HG02938 (cell line): ENCODE data around the gene NUP58.
A peak's percentile ranks its signal among the peaks of the same experiment; 100 is the strongest.

Experiments
- ATAC-seq: cut with Tn5 transposase; IDR thresholded peaks from one replicate; pipeline ENCODE4 v1.9.1; 2021; ENCODE audit warnings: mild to moderate bottlenecking, moderate library complexity; ENCODE audit not compliant: unreplicated experiment

The NUP58 gene, protein sequence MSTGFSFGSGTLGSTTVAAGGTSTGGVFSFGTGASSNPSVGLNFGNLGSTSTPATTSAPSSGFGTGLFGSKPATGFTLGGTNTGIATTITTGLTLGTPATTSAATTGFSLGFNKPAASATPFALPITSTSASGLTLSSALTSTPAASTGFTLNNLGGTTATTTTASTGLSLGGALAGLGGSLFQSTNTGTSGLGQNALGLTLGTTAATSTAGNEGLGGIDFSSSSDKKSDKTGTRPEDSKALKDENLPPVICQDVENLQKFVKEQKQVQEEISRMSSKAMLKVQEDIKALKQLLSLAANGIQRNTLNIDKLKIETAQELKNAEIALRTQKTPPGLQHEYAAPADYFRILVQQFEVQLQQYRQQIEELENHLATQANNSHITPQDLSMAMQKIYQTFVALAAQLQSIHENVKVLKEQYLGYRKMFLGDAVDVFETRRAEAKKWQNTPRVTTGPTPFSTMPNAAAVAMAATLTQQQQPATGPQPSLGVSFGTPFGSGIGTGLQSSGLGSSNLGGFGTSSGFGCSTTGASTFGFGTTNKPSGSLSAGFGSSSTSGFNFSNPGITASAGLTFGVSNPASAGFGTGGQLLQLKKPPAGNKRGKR

DNA sequence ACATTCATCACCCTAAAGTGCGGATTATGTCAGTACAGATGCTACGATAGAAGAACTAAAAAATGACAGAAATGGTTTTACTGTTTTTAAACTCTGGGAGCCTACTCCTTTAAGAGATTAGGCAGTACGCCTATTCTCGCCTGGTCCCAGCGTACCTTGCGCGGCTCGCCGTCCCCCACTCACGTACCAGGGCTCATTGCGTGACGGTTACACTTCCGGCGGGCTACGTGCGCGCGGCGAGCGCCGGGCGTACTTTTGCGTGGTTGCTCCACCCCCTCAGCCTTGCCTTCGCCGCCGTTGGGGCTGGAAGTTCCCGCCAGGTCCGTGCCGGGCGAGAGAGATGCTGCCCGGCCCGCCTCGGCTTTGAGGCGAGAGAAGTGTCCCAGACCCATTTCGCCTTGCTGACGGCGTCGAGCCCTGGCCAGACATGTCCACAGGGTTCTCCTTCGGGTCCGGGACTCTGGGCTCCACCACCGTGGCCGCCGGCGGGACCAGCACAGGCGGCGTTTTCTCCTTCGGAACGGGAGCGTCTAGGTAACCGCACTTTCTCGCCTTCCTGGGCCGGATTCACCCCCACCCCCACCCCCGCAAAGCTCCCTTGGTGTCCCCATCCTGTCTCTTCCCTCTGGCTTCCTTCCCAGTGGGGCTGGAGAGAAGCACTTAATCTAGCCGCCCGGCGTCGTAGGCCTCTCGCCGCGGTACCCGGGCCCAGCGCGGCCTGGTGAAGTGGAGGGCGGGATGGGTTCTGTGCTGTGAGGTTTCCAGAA is at the start of gene NUP58:
TSS of gene NUP58 (plus strand) at position 279 of the 767 bp plus-strand sequence. CDS start at position 428, 149 bp downstream.
- ATAC-seq = peak; percentile 96

- no peak for ATAC-seq
Observed at GRCh38 chr13:25252225-25252624, 49.2 kb upstream of the NUP58 start.

DNA sequence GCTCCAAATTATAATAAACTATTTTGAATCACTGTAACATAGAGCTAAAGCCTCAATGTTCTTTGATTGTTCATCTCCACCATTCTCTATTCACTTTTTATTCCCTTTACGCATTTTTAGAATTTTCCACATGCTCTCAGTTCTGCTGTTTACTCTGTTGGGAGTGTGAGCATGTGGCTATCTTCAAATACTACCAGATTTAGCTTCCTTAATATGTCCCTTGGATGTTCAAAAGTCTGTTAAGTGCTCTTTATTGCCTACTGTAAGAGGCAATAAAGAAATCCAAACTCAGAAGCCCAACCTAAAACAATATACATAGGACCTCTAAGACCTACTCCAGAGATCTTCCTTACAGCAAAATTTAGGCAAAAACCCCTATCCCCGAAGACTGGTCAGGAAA is 48.7 kb upstream of the NUP58 start:
- ATAC-seq = no peak

GRCh38 chr13:25253702-25254101 is 47.7 kb upstream of the NUP58 start:
- ATAC-seq = no peak

DNA sequence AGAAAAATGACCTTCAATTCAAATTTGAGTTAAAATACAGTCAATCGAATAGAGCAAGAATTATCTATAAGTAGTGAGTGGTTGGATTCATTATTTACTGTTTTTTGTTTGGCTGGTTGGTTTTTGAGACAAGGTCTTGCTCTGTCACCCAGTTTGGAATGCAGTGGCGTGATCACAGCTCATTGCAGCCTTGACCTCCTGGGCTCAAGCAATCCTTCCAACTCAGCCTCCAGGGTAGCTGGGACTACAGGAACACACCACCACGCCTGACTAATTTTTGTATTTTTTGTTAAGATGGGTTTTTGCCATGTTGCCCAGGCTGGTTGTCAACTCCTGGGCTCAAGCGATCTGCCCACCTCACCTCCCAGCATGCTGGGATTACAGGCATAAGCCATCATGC is 39.2 kb upstream of the NUP58 start:
- ATAC-seq = no peak

DNA sequence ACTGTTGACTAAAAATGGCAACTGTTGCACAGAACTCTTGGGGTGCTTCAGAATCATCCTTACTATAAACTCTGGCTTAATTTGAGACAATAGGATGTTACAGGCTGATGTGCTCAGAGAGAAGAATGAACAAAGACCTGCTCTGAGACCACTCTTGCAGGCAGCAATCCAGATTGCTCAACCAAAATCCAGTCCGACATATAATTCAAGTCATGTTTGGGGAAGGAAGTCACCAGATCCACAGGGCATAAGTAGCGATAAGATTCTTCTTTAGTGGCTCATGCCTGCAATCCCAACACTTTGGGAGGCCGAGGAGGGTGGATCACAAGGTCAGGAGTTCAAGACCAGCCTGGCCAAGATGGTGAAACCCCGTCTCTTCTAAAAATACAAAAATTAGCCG is 34.7 kb upstream of the NUP58 start:
- ATAC-seq = no peak

DNA sequence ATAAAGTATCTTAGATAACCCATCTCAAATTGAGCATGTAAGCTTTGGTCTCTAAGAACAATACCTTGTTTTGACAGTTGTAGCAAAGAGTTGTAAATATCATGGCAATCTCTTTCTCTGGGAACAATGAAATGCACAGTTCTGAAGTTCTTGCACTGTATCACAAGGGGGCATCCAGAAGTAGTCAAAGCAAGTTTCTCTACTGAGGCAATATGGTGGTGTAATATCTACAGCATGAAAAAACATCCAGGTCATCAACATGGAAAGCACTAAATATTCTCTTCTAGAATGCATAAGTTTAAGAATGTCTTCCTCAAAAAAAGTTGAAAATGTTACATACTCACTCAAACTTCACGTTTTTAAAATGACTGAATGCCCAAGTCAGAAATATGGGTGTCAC is 33.7 kb upstream of the NUP58 start:
- ATAC-seq = no peak

DNA sequence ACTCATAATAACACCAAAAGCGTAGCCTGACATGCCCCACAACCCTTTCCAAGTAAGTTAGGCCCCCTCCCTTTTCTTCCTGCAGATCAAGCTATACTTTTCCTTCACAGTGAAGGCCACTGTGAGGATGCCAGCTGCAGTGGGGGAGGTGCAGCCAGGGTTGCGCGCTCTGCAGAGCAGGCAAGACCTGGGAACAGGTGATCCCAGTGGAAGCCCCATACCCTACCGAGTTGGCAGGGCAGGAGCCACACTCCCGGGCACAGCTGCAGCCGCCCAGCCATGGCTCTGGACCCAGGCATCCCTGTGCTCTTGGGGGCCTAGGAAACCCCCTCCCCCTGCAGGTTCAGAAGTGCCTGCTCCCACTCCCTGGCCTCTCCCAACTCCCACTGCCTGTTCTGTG is 32.9 kb upstream of the NUP58 start:
- ATAC-seq = no peak

DNA sequence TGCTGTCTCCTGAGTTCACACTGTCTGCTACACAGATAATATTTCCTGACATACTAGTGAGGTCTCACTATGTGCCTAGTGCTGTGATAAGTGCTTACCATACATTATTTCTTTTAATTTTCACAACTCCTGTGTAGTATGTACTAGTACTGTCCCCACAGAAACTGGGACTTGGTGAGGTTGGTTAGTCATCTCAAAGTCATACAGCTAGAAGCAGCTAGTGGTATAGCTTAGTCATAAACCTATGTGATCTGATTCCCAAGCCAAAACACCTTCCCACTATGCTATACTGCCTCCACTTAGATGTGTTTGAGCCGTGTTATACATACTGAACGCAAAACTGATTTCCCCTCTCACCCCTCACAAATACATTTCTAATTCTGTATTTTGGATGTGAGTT is 24.7 kb upstream of the NUP58 start:
- ATAC-seq = no peak

DNA sequence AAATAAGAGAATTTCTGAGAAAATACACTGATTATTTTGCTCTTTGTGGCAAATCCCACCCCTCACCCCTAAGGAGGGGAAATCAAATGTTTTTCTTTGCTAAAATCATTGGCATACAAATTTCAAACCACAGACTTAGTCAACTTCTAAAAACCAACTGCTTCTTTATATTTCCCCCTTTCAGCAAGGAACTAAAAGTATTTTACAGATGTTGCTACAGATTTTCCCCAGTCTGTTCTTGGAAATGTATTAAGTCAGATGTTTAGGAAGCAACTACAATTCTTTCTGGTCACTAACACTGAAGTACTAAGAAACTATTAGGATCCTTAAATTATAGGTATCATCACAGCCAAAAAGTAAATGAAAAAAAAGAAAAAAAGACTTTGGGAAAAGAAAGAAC is 21.0 kb upstream of the NUP58 start:
- no peak for ATAC-seq

- no peak for ATAC-seq
Observed at GRCh38 chr13:25281193-25281934, 20.1 kb upstream of the NUP58 start.

DNA sequence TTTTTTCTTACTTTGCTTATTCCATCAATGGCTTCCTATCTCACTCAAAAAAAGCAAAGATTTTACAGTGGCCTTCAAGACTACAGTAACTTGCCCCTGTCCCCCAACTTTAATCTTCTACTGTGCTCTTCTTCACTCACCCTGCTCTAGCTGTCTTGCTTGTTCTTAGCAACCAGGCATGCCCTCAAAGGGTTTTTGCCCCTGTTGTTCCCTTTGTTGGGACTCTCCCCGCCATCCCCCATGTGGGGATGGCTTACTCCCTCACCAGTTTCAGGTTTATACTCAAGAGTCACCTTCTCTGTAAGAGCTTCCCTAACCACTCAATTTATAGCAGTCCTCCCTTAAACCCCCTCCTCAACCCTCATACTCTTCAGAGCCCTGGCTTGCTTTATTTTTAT is 19.5 kb upstream of the NUP58 start:
- ATAC-seq = no peak

- peak; percentile 35 for ATAC-seq
Observed at GRCh38 chr13:25286308-25286968, 15.0 kb upstream of the NUP58 start.

DNA sequence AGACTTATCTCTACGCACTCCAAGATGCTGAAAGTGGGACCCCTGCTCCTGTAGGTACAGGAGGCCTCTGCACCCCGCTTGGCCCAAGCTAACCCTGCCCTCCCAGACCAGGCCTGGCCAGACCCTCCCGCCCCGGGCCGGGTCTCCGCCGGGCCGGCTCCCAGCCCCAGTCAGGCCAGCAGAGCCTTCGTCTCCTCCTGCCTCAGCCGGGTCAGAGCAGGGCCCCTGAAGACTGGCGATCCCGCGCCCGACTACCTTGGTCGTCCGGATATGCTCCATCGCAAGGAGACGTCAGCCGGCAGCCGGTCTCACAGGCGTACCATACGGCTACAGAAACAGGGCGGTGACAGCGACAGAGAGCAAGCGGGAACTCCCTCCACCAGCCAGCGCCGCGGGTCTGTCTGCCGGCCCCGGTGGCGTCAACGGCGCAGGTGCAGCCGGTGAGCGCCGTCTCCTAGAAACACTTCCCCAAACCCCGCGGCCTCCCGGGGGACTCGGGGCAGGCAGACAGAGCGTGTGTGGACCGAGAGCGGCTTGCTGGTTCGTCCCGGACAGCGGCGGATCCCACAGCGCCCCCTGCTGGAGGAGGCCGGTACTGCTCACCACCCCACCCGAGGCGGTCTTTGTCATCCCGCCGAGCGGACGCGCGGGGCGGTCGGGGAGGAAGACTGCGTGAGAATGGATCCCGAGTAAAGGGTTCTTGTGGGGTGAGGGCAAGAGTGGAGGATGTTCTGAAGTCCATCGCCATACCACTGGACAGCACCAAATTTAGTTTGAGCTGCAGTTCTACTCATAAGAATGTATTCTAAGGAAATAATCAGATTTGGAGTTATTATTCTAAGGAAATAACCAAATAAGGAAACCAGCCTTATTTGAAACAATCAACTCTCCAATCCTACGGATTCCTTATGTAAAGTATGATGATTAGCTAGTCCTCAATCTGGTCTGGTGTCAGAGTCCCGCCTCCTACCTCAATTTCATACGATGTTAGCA is 14.2 kb upstream of the NUP58 start, which contains the start of gene MTMR6:
TSS of gene MTMR6 (minus strand) at position 520 of the 993 bp plus-strand sequence. CDS start at position 279, 241 bp downstream.
- peak; percentile 93 for ATAC-seq

DNA sequence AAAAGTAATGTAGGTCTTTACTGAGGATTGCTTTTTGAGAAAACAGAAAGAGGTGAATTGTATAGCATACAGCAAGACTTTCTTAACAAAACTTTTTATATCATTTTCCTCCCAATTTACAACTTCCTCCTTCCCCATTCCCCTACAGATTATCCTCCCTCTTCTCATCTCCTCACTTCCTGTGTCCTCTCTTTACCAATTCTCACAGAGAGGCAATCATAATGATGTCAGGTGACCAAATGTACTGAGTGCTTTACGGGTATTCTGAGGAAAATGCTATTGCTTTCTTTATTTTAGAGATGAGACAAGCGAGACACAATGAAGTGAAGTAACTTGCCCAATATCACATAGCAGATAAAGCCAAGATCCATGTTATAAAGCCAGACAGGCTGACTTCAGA is 12.5 kb upstream of the NUP58 start:
- ATAC-seq = no peak

DNA sequence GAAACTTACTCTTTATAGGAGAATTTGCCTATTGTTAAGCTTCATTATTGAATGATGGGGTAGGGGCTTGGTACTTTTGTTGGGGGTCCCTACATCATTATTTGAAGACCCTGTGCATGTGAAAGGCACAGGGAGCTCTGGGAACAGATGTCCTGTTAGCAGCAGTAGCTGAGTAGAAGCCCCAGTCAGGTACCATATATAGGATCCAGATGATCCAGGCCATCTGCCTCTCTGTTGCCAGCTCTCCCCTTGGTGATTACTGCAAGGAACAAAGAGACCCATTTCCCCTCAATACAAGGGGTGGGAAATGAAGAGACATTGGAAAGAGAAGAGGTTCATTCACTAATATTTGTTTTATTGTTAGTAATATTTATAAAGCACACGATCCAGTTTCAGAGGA is 9.7 kb upstream of the NUP58 start:
- ATAC-seq = no peak

- no peak for ATAC-seq
Observed at GRCh38 chr13:25292301-25292700, 9.1 kb upstream of the NUP58 start.

GRCh38 chr13:25295228-25295627 is 6.2 kb upstream of the NUP58 start:
- ATAC-seq = no peak

- ATAC-seq = no peak
Observed at GRCh38 chr13:25295701-25296100, 5.7 kb upstream of the NUP58 start.
